ENCODE results near the gene HSD11B1. TPM values are rescaled to one million over a fixed set of nuclear protein-coding genes. Genes with fewer than 3 reads are reported as not detected.

The HSD11B1 gene
- total RNA-seq, 2 donors from 2014 or later = 9.3 to 29.1 TPM

- H3K27ac ChIP-seq = no peak overlapping the region
- intact Hi-C loops (cut with DNase I) = no loop called here
- no peak for DNase-seq (ENCODE audit: low spot score)
- H3K36me3 ChIP-seq = no peaks in the 10 kb centered on the region
- no peaks in the 10 kb centered on the region for H3K4me1 ChIP-seq (replicated peaks)
- TF ChIP-seq POLR2A (IDR thresholded peaks at IDR 0.05) (no peak), CTCF (IDR thresholded peaks at IDR 0.05) (no peak), POLR2AphosphoS5 (IDR thresholded peaks at IDR 0.05) (no peak)
- no peaks in the 10 kb centered on the region for H3K9me3 ChIP-seq
- 67% methylated on average over 1 of the region's 1 CpG for WGBS
- H3K27me3 ChIP-seq (replicated peaks; ENCODE audit: insufficient read depth) = no peaks in the 10 kb centered on the region
- H3K4me3 ChIP-seq = no peak overlapping the region
Observed at GRCh38 chr1:209729436-209729835, 24.8 kb downstream of the HSD11B1 start.

- no peak for TF ChIP-seq CTCF (IDR thresholded peaks at IDR 0.05)
- no peak for TF ChIP-seq POLR2AphosphoS5 (IDR thresholded peaks at IDR 0.05)
- no peak for TF ChIP-seq POLR2A (IDR thresholded peaks at IDR 0.05)
- 80% methylated on average over 1 of the region's 1 CpG for WGBS
Observed at GRCh38 chr1:209732725-209733124, 28.1 kb downstream of the HSD11B1 start.

GRCh38 chr1:209733409-209734192 is 29.0 kb downstream of the HSD11B1 start:
- WGBS = 75% methylated on average over 3 of the region's 3 CpGs
- Histone ChIP-seq H3K36me3 (no peaks in the 10 kb centered on the region), H3K4me1 (replicated peaks) (no peaks in the 10 kb centered on the region), H3K4me3 (no peak overlapping the region), H3K27ac (no peak overlapping the region), H3K27me3 (replicated peaks; ENCODE audit: insufficient read depth) (no peaks in the 10 kb centered on the region), H3K9me3 (no peaks in the 10 kb centered on the region)
- no peak for TF ChIP-seq POLR2AphosphoS5 (IDR thresholded peaks at IDR 0.05)
- TF ChIP-seq CTCF (IDR thresholded peaks at IDR 0.05) = no peak
- TF ChIP-seq POLR2A (IDR thresholded peaks at IDR 0.05) = no peak
- intact Hi-C loops (cut with DNase I) = no loop called here
- DNase-seq (ENCODE audit: low spot score) = no peak

More at GRCh38 chr1:209732725-209733124, 28.1 kb downstream of the HSD11B1 start:
- H3K4me3 ChIP-seq = no peak overlapping the region
- no peaks in the 10 kb centered on the region for H3K27me3 ChIP-seq (replicated peaks; ENCODE audit: insufficient read depth)
- H3K9me3 ChIP-seq = no peaks in the 10 kb centered on the region
- H3K36me3 ChIP-seq = no peaks in the 10 kb centered on the region
- DNase-seq (ENCODE audit: low spot score) = no peak
- no peaks in the 10 kb centered on the region for H3K4me1 ChIP-seq (replicated peaks)
- intact Hi-C loops (cut with DNase I) = no loop called here
- H3K27ac ChIP-seq = no peak overlapping the region

GRCh38 chr1:209736490-209737117 is 32.0 kb downstream of the HSD11B1 start:
- no peak for TF ChIP-seq POLR2AphosphoS5 (IDR thresholded peaks at IDR 0.05)
- TF ChIP-seq CTCF (IDR thresholded peaks at IDR 0.05) = no peak
- no peak for TF ChIP-seq POLR2A (IDR thresholded peaks at IDR 0.05)
- Histone ChIP-seq H3K4me3 (no peak overlapping the region), H3K27ac (no peak overlapping the region), H3K27me3 (replicated peaks; ENCODE audit: insufficient read depth) (no peaks in the 10 kb centered on the region), H3K36me3 (no peaks in the 10 kb centered on the region), H3K9me3 (no peaks in the 10 kb centered on the region), H3K4me1 (replicated peaks) (no peaks in the 10 kb centered on the region)
- DNase-seq (ENCODE audit: low spot score) = no peak
- WGBS = 63% methylated on average over 3 of the region's 3 CpGs
- intact Hi-C loops (cut with DNase I) = no loop called here

GRCh38 chr1:209737118-209737505 is 32.5 kb downstream of the HSD11B1 start:
- Histone ChIP-seq H3K36me3 (no peaks in the 10 kb centered on the region), H3K9me3 (no peaks in the 10 kb centered on the region), H3K4me3 (no peak overlapping the region), H3K4me1 (replicated peaks) (no peaks in the 10 kb centered on the region), H3K27ac (no peak overlapping the region), H3K27me3 (replicated peaks; ENCODE audit: insufficient read depth) (no peaks in the 10 kb centered on the region)
- 89% methylated on average over 5 of the region's 5 CpGs for WGBS
- DNase-seq (ENCODE audit: low spot score) = no peak
- intact Hi-C loops (cut with DNase I) = no loop called here
- TF ChIP-seq POLR2A (IDR thresholded peaks at IDR 0.05) = no peak
